HG02678 (cell line): ENCODE results near the gene TBX2.
"Not testable (repeated sequence)": the region's sequence is repeated elsewhere in the genome, so short reads cannot be mapped to it uniquely, and the experiment has no call there.

Experiments used
- ATAC-seq: cut with Tn5 transposase; IDR thresholded peaks from one replicate; pipeline ENCODE4 v1.9.1; 2021; ENCODE audit warnings: mild to moderate bottlenecking, moderate library complexity; ENCODE audit not compliant: unreplicated experiment

Gene TBX2

GRCh38 chr17:61399131-61400065 lies at the start of gene TBX2:
TBX2 (plus strand) TSS chr17:61399843; CDS start chr17:61400177, 334 bp downstream.
- no peak for ATAC-seq

GRCh38 chr17:61351745-61352407 lies 47.8 kb upstream of the TBX2 start:
- no peak for ATAC-seq

GRCh38 chr17:61352408-61352770 lies 47.3 kb upstream of the TBX2 start:
- ATAC-seq: no peak

GRCh38 chr17:61352781-61353491 lies 46.7 kb upstream of the TBX2 start:
- no peak for ATAC-seq

GRCh38 chr17:61353615-61354014 lies 46.0 kb upstream of the TBX2 start:
- ATAC-seq: no peak

GRCh38 chr17:61354895-61355874 lies 44.5 kb upstream of the TBX2 start:
- no peak for ATAC-seq

- not testable (repeated sequence) for ATAC-seq
Observed at GRCh38 chr17:61357061-61357460, 42.6 kb upstream of the TBX2 start.

GRCh38 chr17:61359513-61359912 lies 40.1 kb upstream of the TBX2 start:
- ATAC-seq: not testable (repeated sequence)

- ATAC-seq: no peak
Observed at GRCh38 chr17:61360318-61360943, 39.2 kb upstream of the TBX2 start.

GRCh38 chr17:61361084-61361483 lies 38.6 kb upstream of the TBX2 start:
- ATAC-seq: no peak

- ATAC-seq: no peak
Observed at GRCh38 chr17:61362396-61362795, 37.2 kb upstream of the TBX2 start.

- ATAC-seq: no peak
Observed at GRCh38 chr17:61362852-61363600, 36.6 kb upstream of the TBX2 start.

- no peak for ATAC-seq
Observed at GRCh38 chr17:61363601-61364462, 35.8 kb upstream of the TBX2 start.

- no peak for ATAC-seq
Observed at GRCh38 chr17:61364463-61364846, 35.2 kb upstream of the TBX2 start.

GRCh38 chr17:61366076-61366714 lies 33.4 kb upstream of the TBX2 start:
- ATAC-seq: no peak

- ATAC-seq: no peak
Observed at GRCh38 chr17:61366715-61367413, 32.8 kb upstream of the TBX2 start.
